Hepatocyte (in vitro differentiated cells): ENCODE data around the gene LRRC3.

Experiments
- CTCF ChIP-seq: fragments of 200-600 bp; sonication (generic); IDR thresholded peaks from 2 replicates; pipeline ENCODE4 v1.5.1; 2016; ENCODE audit warnings: antibody characterized with exemption, mild to moderate bottlenecking; ENCODE audit not compliant: poor library complexity
- EZH2 ChIP-seq: fragments of 200-600 bp; sonication (generic); IDR thresholded peaks from 2 replicates; pipeline ENCODE4 v1.6.1; 2016; ENCODE audit warnings: antibody characterized with exemption, mild to moderate bottlenecking, borderline replicate concordance

GRCh38 chr21:44459712-44460440 is 4.6 kb downstream of the LRRC3 start:
- TF ChIP-seq CTCF = no peak
- TF ChIP-seq EZH2 = no peak
